Left renal cortex interstitium (tissue), 4 donors: ENCODE results near the gene ARID1A. TPM values are rescaled to one million over a fixed set of nuclear protein-coding genes. Genes with fewer than 3 reads are reported as not detected.
"Not testable (repeated sequence)": the region's sequence is repeated elsewhere in the genome, so short reads cannot be mapped to it uniquely, and the experiment has no call there.

Experiments
- DNase-seq, 4 donors: peaks; one replicate each; pipeline ENCODE4 v3.0.0-alpha.2; 2013; ENCODE audit warnings: low read depth in 4 of 4, low spot score in 2 of 4, missing footprints in 1 of 4
- polyA plus RNA-seq, 4 donors: library from polyadenylated mRNA; unstranded; fragments of 120-200 nt; gene quantifications; one replicate each; pipeline ENCODE4 v1.2.1, GENCODE V29; 2013; ENCODE audit not compliant: insufficient read length in 4 of 4

Gene ARID1A
- polyA plus RNA-seq, 4 donors = 79.0 to 142 (median 92.1) TPM

DNA sequence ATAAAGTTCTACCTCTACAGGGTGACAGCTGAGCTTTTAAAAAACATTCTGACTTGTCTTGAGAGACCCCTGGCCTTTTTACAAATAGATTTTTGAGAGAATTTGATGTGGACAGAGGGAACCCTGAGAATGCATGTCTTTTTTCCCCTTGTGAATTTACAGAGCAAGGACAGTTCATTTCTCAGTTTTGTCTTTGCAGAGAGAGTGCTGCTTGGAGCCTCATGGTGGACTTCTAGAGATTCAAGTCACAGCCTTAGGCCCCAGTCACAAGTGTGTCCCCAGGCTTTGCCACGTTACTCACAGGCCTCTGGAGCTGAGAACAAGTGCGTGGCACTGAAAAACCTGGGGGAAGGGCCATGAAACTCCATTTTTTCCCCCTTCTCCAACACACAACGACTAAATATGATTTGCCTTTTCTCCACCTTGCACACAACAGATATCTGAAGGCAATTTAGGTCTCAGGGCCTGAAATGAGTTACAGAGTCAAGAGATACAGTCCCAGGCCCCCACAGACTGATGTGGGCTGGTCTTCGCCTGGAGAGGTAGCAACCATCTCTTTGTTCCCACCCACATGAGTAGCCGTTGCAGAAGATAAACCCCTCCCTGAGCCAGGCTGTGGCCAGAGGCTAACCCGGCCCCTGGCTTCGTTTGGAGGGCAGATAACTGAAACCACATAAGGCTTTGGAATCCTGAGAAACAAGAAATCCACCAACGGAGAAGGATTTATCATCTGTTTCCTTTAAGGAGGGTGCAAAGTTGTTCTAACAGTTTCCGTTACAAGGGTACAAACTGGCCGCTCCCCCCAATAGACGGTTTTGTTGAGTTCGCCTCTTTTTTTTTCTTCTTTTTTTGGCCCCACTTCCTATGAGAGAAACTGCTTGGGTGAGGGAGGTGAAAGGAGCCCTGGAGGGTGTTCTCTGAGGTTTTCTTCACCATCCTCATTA, 90.9 kb downstream of the ARID1A start:
- no peak for DNase-seq

DNA sequence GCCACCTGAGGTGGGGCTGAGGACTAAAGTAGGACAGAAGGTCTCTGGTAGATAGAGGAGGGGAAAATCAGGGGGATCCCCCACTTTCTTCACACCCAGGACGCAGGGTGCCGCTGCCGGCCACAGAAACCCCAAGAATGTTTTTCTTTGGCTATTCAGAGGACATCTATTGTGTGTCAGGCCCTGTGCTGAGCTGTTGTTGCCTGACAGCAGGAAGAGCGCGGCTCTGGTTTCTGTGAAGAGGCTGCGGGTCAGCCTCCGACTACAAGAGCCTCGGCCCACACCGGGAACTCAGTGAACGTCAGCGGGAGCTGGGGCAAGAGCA, 91.5 kb downstream of the ARID1A start:
- no peak for DNase-seq

DNA sequence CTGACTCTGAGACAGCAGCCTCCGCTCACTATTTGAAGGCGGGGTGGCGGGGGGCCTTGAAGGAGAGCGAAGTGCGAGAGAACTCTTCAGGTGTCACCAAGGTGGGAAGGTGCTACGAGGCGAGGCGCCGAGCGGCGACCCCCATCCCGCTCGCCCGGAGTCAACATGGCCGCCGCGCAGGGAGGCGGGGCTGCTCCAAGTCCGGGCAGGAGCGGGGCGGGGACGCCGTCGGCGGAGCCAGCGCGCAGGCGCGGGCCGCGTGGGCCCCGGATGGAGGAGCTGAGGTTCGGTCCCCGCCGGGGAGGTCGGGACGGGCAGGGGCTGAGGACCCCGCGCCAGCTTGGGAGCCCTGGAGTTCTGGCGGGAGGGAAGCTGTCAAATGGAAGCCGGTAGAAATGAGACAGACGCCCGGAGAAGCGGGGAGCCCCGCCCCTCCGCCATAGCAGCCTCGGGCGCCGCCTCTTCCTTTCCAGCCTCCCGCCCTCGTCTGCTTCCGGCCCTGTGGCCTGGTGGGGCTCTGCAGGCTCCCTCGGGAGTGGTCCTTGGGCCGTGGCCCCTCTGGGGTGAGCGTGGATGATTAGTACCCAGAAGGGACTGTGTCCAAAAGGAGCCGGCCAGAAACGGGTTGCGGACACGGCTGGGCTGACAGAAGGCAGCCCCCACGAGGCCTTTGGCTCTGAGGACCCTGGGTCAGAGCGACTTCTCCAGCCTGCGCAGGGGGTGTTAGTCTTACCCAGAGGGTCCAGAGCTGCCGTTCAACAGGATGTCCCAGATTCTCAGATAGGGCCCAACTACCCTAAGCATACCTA, 92.1 kb downstream of the ARID1A start, which contains the start of gene PIGV:
TSS of gene PIGV (plus strand) at position 245 of the 809 bp plus-strand sequence. CDS start 2,866 bp downstream, outside the sequence.
- DNase-seq = peak; percentile 83 to 87 (median 86)

DNA sequence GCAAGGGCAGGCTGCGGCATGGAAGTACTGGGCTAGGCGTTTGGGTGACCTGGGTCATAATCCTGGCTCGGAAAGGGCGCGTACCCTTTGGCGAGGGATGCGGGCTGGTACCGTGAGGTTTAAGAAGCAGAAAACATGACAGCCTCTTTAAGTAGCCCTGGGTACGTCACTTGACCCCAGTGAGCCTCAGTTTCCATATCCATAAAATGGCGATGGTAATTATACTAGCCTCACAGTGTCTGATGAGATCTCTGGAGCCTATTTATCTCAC, 92.6 kb downstream of the ARID1A start:
- no peak for DNase-seq

DNA sequence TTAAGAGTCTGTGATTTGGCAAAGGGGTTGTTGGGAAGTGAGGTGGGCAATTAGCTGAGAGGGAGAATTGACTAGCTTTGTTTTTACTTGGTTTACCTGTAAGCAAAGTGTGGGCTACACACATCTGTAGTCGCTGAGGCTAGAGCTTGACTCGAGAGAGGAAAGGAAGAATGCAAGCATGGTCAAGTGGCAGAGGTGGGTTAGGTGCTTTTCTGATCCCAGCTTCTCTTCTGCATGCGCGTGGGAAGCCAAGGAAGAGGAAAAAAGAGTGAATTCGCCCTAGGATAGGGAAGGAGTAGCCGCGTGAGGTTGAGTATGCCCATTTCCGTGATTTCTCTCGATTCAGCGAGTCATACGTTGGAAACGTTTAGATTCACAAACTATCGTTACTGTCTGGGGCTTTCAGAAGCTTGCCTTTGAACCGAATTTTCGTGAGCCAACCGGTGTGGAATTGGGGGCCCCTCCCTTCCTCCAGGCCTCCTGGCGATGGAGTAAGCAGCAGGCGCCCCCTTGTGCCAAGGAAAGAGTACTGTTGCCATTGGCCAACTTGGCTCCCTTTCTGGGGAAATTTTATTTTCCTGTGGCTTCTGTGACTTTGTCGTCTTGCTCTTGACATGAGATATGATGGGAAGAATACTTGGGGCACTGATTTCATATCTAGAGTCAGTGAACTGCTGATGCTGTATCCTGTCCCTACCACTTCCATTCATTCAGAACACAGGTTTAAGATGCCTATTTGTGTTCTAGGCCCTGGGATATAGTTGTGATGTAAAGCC, 93.2 kb downstream of the ARID1A start:
- DNase-seq = peak in 3 of 4 donors; percentile 68 to 79 (median 74)

DNA sequence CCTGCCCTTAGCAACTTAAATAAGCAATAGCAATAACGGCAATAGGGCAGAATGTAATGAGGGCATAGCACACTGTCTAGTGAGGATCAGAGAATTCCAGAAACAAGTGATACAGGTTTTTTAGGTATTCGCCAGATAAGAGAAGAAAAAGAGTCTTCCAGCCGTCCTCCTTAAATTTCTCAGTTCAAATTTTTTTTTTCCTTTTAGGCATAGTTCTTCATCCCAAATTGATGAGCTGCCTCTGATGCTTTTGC, 93.7 kb downstream of the ARID1A start:
- no peak for DNase-seq

DNA sequence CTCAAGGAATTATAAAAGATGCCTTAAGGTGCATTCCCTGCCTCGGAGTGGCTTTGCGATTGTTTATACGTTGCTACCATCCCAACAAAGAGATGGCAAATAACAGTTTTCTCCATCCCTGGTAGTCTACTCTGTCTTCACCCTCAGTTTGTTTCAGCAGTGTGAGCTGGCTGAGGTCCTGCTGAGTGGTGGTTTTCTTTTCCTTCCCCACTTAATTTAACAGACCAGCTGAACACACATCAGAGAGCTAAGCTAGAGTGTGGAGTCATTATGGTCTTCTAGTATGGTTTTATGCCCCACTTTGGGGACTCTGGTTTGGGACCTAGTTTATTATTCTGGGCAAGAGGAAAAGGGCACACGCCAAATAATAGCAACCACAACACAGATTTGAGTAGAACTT, 94.1 kb downstream of the ARID1A start:
- DNase-seq = no peak

DNA sequence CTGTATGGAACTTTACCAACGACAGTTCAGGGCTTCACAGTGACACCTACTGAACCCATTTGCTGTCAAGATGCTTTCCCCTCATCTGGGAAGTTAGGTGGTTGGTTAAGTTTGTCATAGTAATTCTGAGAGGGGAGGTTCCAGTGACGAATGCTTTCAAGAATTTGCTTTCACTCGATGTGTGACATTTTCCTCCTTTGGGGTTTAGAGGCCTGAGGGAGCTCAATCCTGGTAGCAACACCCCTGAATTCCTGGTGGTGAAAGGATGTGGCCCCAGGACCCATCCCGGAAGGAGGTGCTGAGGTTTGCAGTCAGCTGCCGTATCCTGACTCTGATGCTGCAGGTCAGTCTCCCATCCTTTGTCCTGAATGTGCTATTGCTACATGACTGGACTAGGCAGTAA, 94.7 kb downstream of the ARID1A start:
- no peak for DNase-seq

DNA sequence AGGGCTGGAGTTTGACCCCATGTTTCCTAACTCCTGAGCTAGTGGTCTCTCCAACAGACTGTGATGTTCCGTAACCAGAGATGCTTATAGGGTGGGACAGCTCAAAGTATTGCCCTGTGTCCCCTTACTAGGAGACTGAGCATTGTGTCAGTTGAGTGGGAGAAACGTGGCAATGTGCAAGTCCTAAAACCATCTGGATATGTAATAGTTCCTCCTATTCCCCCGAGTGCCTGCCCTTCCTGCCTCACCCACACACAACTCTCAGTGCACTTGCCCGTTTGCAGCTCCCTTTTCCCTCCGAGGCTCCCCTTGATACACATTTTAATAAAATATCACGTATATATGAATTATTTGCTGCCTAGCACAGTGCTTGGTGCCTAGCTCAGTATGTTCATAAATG, 95.3 kb downstream of the ARID1A start:
- no peak for DNase-seq

DNA sequence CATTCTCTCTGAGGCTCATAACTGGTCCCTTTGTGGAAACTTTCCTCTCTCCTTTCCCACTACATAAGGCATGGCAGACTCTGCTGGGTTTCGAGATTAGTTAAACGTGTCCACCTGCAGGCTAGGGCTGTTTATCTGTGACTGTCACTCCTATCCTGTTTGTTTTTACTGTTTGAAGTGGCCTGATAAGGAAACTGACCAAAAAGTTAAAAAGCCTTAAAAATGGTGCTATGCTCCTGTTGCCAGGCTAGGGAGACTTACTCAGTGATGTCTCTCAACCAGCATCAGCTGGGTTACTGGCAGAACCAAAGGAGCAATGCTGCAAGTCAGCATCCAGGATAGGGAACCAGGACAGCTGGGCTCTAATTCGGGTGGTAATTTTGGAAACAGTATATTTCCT, 95.8 kb downstream of the ARID1A start:
- DNase-seq = no peak

DNA sequence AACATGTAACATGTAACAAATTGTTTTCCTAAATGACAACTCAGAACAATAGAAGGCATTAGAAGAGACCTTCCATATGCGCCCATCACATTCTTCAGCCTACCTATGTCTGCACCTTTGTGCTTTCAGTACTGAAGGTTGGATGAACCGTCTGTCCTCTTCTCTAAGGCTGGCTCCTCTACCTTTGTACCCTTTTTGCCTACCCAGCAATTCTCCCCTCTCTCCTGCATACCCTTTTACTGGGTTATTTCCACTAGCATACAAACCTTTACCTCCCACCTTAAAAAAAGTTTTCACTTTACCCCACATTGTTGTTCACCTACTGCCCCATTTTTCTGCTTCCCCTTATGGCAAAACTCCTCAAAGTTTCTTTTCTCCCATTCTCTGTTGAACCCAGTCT, 97.1 kb downstream of the ARID1A start:
- DNase-seq = no peak

DNA sequence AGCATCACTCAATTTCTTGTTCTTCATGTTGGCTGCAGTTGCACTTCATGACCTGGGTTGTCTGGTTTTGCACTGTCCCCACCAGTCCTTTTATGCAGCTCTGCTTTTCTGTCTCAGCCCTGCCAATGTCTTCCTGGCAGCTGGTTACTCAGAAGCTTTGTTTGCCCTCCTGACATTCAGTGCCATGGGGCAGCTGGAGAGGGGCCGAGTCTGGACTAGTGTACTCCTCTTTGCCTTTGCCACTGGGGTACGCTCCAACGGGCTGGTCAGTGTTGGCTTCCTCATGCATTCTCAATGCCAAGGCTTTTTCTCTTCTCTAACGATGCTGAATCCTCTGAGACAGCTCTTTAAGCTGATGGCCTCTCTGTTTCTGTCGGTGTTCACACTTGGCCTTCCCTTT, 98.6 kb downstream of the ARID1A start:
- no peak for DNase-seq

DNA sequence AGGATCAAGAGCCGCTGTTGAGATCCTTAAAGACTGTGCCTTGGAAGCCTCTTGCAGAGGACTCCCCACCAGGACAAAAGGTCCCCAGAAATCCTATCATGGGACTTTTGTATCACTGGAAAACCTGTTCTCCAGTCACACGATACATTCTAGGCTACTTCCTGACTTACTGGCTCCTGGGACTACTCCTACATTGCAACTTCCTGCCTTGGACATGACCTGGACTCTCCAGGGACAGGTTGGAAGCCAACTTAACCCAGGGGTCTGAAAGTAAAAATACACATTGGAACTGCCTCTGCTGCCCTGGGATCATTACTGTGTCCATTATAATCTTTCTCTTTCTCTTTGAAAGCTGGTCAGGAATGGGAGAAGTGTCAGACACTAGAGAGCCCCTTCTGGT, 101.8 kb downstream of the ARID1A start:
- no peak for DNase-seq

DNA sequence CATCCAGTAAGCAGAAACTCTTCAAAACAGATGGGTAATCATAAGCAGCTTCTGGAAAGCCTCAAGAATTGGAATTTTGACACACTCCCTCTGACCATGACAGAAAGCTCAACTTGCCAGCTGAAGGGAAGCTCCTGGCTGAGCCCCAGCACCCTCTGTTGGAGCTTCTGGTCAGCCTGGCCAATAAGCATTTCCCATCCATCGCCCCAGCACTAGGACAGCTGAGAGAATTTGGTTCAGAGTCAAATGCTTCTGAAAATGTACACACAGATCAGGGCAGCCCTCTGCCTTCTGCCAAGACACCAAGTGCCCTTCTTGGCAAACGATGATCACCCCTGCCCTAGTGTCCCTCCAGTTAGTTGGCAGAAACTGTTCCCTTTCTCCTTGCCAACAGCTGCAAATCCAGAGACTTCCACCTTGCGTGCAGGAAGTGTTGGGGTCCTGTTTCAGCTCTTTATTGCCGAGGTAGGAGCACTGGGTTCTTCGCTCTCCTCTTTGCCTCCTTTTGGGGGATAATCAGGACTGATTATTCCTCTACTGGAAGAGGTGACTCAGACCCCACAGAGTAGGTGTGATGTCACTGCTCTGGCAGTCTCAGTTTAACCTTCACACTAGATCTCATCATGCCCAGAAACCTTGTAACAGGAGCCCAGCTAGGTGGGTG, 103.8 kb downstream of the ARID1A start:
- no peak for DNase-seq

DNA sequence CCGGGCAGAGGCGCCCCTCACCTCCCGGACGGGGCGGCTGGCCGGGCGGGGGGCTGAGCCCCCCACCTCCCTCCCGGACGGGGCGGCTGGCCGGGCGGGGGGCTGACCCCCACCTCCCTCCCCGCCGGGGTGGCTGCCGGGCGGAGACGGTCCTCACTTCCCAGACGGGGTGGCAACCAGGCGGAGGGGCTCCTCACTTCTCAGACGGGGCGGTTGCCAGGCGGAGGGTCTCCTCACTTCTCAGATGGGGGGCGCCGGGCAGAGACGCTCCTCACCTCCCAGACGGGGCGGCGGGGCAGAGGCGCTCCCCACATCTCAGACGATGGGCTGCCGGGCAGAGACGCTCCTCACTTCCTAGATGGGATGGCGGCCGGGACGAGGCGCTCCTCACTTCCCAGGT, 108.1 kb downstream of the ARID1A start:
- DNase-seq = not testable (repeated sequence)

DNA sequence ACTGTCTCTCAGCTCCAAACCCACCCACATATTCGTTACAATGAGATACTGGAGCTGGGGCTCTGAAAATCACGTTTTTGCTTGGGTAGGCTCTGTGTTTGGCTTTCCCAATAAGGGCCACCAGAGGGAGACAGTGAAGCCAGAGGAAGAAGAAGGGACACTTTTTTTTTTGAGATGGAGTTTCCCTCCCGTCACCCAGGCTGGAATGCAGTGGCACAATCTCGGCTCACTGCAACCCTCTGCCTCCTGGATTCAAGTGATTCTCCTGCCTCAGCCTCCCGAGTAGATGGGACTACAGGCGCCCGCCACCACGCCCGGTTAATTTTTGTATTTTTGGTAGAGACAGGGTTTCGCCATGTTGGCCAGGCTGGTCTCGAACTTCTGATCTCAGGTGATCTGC, 114.3 kb downstream of the ARID1A start:
- not testable (repeated sequence) for DNase-seq

DNA sequence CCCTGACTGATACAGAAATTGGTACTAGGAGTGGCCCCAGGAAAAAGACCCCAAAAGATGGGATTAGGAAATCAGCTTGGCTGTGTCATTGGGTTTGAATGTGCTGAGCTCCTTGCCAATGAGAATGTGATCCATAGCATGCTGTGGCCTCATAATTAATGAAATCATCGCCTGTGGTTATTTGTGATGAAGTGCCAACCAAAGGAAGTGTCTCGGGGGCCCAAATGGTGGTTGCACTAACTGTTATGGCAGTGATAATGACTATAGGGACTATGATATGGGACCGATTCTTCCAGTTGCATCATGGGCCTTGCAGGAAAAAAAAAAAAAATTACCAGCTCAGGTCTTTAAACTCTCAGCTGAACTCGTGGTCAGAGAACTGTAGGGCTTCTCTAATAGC, 115.2 kb downstream of the ARID1A start:
- DNase-seq = no peak

DNA sequence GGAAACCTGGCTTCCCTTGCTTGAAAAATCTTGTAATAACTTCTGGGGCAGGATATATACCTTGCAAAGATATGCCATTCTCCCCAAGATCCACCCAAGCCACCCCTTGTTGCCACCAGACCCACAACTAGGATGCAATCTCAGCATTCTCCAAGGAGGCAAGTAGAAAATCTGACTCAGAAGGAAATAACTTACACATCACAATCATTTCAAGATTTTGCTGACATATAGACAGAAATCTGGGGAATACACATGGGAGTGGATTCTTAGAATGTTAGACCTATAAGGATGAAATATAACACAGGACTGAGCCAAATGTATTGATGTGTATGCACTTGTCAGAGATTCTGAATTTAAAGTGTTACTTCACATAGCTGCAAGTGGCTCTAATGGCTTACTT, 115.9 kb downstream of the ARID1A start:
- DNase-seq = no peak

DNA sequence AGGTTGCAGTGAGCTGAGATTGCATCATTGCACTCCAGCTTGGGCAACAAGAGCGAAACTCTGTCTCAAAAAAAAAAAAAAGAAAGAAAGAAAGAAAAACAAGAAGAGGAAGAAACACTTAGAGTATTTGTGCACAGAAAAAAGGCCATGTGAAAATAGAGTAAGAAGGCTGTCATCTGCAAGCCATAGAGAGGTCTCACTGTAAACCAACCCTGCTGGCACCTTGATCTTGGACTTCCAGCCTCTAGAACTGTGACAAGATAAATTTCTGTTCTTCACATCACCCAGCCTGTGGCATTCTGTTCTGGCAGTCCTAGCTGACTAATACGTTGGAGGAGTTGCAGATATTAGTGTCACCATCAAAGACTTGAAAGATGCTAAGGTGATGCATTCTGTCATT, 118.6 kb downstream of the ARID1A start:
- no peak for DNase-seq

DNA sequence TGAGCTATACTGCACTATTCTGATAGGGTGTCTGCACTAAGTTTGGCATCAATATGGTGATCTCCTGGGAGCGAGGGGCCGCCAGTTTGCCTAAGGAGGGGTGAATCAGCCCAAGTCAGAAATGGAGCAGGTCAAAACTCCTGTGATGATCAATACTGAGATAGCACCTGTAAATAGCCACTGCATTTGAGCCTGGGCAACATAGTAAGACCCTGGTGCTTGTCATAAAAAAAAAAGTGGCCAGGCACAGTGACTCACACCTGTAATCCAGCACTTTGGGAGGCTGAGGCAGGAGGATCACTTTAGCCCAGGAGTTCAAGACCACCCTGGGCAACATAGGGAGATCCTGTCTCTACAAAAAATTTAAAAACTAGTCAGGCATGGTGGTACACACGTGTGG, 119.1 kb downstream of the ARID1A start:
- no peak for DNase-seq

DNA sequence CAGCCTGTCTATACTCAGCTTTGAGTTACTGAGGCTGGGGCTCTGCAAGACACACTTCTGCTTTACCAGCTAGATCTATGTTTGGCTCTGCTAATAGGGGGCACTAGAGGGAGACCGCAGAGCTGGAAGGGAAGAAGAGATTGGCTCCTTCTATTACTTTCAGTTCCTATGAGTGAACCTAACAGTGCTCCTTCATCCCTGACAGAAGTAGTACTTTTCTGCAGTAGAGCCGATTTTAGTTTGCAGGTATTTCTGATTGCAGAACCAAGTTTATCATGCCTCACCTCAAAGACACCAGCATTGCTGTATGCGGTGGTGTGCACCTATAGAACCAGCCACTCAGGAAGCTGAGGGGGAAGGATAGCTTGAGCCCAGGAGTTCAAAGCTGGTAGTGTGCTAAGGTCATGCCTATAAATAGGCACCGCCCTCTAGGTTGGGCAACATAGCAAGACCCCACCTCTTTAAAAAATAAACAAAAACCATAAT, 125.0 kb downstream of the ARID1A start:
- DNase-seq = no peak
